ENCODE data around the gene OR6M1. TPM values are rescaled to one million over a fixed set of nuclear protein-coding genes. Genes with fewer than 3 reads are reported as not detected.

OR6M1 gene
- total and polyA plus RNA-seq, 9 of the 15 experiments (the other 6 are each of a cell fraction or from before 2014, with no cell fraction given) = not detected

- intact Hi-C loops (cut with micrococcal nuclease) = no loop called here
- 0% methylated on average over 1 of the region's 1 CpG for WGBS (ENCODE audit: insufficient coverage, low coverage, missing lambda C conversion rate)
- TF ChIP-seq ZBTB8A (IDR thresholded peaks at IDR 0.05; ENCODE audit: partially characterized antibody) = no peak
- TF ChIP-seq, protein P1, sequence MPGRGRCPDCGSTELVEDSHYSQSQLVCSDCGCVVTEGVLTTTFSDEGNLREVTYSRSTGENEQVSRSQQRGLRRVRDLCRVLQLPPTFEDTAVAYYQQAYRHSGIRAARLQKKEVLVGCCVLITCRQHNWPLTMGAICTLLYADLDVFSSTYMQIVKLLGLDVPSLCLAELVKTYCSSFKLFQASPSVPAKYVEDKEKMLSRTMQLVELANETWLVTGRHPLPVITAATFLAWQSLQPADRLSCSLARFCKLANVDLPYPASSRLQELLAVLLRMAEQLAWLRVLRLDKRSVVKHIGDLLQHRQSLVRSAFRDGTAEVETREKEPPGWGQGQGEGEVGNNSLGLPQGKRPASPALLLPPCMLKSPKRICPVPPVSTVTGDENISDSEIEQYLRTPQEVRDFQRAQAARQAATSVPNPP (IDR thresholded peaks at IDR 0.05; ENCODE audit: borderline replicate concordance, insufficient read depth, insufficient read length) = no peak
- TF ChIP-seq MAFK (IDR thresholded peaks at IDR 0.05; ENCODE audit: low read length) = peak; percentile 25; the same call in 1 of the 2 replicates
- no peak for TF ChIP-seq IRF2 (CRISPR knock-in tag; IDR thresholded peaks at IDR 0.05)
- TF ChIP-seq ZNF316 (IDR thresholded peaks at IDR 0.05) = peak; percentile 79
- TF ChIP-seq, protein P2, sequence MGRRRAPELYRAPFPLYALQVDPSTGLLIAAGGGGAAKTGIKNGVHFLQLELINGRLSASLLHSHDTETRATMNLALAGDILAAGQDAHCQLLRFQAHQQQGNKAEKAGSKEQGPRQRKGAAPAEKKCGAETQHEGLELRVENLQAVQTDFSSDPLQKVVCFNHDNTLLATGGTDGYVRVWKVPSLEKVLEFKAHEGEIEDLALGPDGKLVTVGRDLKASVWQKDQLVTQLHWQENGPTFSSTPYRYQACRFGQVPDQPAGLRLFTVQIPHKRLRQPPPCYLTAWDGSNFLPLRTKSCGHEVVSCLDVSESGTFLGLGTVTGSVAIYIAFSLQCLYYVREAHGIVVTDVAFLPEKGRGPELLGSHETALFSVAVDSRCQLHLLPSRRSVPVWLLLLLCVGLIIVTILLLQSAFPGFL (CRISPR knock-in tag; IDR thresholded peaks at IDR 0.05) = no peak
- peak; percentile 27; the same call in 1 of the 2 replicates for TF ChIP-seq MAFF (IDR thresholded peaks at IDR 0.05; ENCODE audit: low read length)
- peak; percentile 54; the same call in 1 of the 2 replicates for TF ChIP-seq C11orf30 (IDR thresholded peaks at IDR 0.05; ENCODE audit: low read depth)
- TF ChIP-seq FOXJ2 (tag; IDR thresholded peaks at IDR 0.05) = no peak
- TF ChIP-seq MAFG (tag; conservative IDR thresholded peaks at IDR 0.05) = 0 out of 2 replicates have a peak, but pooled peaks have one; percentile 21
- TF ChIP-seq HDAC6 (IDR thresholded peaks at IDR 0.05; ENCODE audit: low read depth, low read length) = no peak
- TF ChIP-seq JUND (IDR thresholded peaks at IDR 0.05; ENCODE audit: borderline replicate concordance, low read depth, low read length) = no peak
- TF ChIP-seq JUND (tag; IDR thresholded peaks at IDR 0.05; ENCODE audit: borderline replicate concordance, low read depth, low read length) = no peak
- TF ChIP-seq NRF1 (conservative IDR thresholded peaks at IDR 0.05 in 1 of 2, IDR thresholded peaks at IDR 0.05 in 1 of 2) = no peak
- no peaks in the 10 kb centered on the region for H3K4me1 ChIP-seq (replicated peaks in 1 of 2; ENCODE audit: control insufficient read depth in 2 of 2, insufficient read depth in 2 of 2, low read length in 2 of 2)
- DNase-seq (ENCODE audit: extremely low read depth in 1 of 4, low spot score in 3 of 4) (no peak), ATAC-seq (no peak), FAIRE-seq (no peak)
- no peaks in the 10 kb centered on the region for H3K79me2 ChIP-seq (ENCODE audit: control insufficient read depth, insufficient read depth, low read length)
- H3K4me2 ChIP-seq (ENCODE audit: insufficient read depth, low read length) = no peak overlapping the region
- ChIA-PET CTCF (ENCODE audit: low intra/inter-chr PET ratio) (no interaction called here), POLR2A (no interaction called here)
- no peaks in the 10 kb centered on the region for H3K9me3 ChIP-seq (replicated peaks; ENCODE audit: control insufficient read depth, insufficient read depth, low read depth, low read length)
- no peaks in the 10 kb centered on the region for H4K20me1 ChIP-seq (replicated peaks; ENCODE audit: control insufficient read depth, insufficient read depth, low read length)
- no peak overlapping the region for H3K27ac ChIP-seq (ENCODE audit: extremely low read depth, low read depth, low read length)
- H3K36me3 ChIP-seq (ENCODE audit: control insufficient read depth, insufficient read depth, low read length) = no peaks in the 10 kb centered on the region
- no peak overlapping the region for H3K4me3 ChIP-seq
- H3K9me1 ChIP-seq (ENCODE audit: control insufficient read depth, insufficient read depth, low read length) = no peaks in the 10 kb centered on the region
- H2AFZ ChIP-seq (ENCODE audit: low read depth, low read length) = no peak overlapping the region
- no TSS peak for BruUV-seq (replicated peaks)
- in situ Hi-C loops (cut with MboI) = no loop called here
- H3K9ac ChIP-seq (ENCODE audit: insufficient read depth in 1 of 2, low read depth in 2 of 2, low read length in 2 of 2) = no peak overlapping the region
- H3K27me3 ChIP-seq (ENCODE audit: control insufficient read depth in 2 of 2, insufficient read depth in 2 of 2, low read length in 2 of 2) = no peaks in the 10 kb centered on the region
Observed at GRCh38 chr11:123773959-123774358, 32.2 kb downstream of the OR6M1 start.

Measured in K562 (cell line).